ENCODE results near the gene SLC12A4.
A peak's percentile ranks its signal among the peaks of the same experiment; 100 is the strongest.
"Not testable (repeated sequence)": the region's sequence is repeated elsewhere in the genome, so short reads cannot be mapped to it uniquely, and the experiment has no call there.

SLC12A4 gene

GRCh38 chr16:67943256-67943618 is 25.2 kb downstream of the SLC12A4 start:
- Mint-ChIP-seq H3K9me3 (no peaks in the 10 kb centered on the region), H3K36me3 (ENCODE audit: low read depth) (peaks cover 2% of the 10 kb centered on the region), H3K4me3 (no peak overlapping the region), H3K27ac (no peak overlapping the region), H3K4me1 (peaks cover 26% of the 10 kb centered on the region), H3K27me3 (no peaks in the 10 kb centered on the region)
- ATAC-seq (no peak), DNase-seq (no peak)

- H3K4me1 Mint-ChIP-seq: peaks cover 26% of the 10 kb centered on the region
- H3K9me3 Mint-ChIP-seq: no peaks in the 10 kb centered on the region
- H3K27me3 Mint-ChIP-seq: no peaks in the 10 kb centered on the region
- H3K36me3 Mint-ChIP-seq (ENCODE audit: low read depth): peaks cover 2% of the 10 kb centered on the region
- DNase-seq (no peak), ATAC-seq (no peak)
- H3K4me3 Mint-ChIP-seq: no peak overlapping the region
- no peak overlapping the region for H3K27ac Mint-ChIP-seq
These were observed 25.8 kb downstream of the SLC12A4 start for GRCh38 chr16:67942510-67943255.

GRCh38 chr16:67942200-67942509 is 26.3 kb downstream of the SLC12A4 start:
- ATAC-seq (peak; percentile 30), DNase-seq (peak; percentile 42)
- H3K36me3 Mint-ChIP-seq (ENCODE audit: low read depth): peaks cover 4% of the 10 kb centered on the region
- no peak overlapping the region for H3K27ac Mint-ChIP-seq
- H3K9me3 Mint-ChIP-seq: no peaks in the 10 kb centered on the region
- H3K4me1 Mint-ChIP-seq: peaks cover 29% of the 10 kb centered on the region
- H3K4me3 Mint-ChIP-seq: no peak overlapping the region
- no peaks in the 10 kb centered on the region for H3K27me3 Mint-ChIP-seq

GRCh38 chr16:67941469-67942199 is 26.8 kb downstream of the SLC12A4 start:
- peaks cover 7% of the 10 kb centered on the region for H3K36me3 Mint-ChIP-seq (ENCODE audit: low read depth)
- no peak for ATAC-seq

GRCh38 chr16:67940446-67941089 is 27.9 kb downstream of the SLC12A4 start:
- peaks cover 34% of the 10 kb centered on the region for H3K4me1 Mint-ChIP-seq
- H3K9me3 Mint-ChIP-seq: no peaks in the 10 kb centered on the region
- H3K27ac Mint-ChIP-seq: peak overlapping the region; percentile 78
- H3K36me3 Mint-ChIP-seq (ENCODE audit: low read depth): peaks cover 17% of the 10 kb centered on the region
- H3K4me3 Mint-ChIP-seq: peak overlapping the region; percentile 29
- H3K27me3 Mint-ChIP-seq: no peaks in the 10 kb centered on the region
- DNase-seq: no peak
- ATAC-seq: no peak

More at GRCh38 chr16:67941469-67942199, 26.8 kb downstream of the SLC12A4 start:
- no peak overlapping the region for H3K4me3 Mint-ChIP-seq
- no peaks in the 10 kb centered on the region for H3K9me3 Mint-ChIP-seq
- no peaks in the 10 kb centered on the region for H3K27me3 Mint-ChIP-seq
- H3K27ac Mint-ChIP-seq: peak overlapping the region; percentile 60
- peaks cover 34% of the 10 kb centered on the region for H3K4me1 Mint-ChIP-seq
- no peak for DNase-seq

GRCh38 chr16:67939507-67940445 is 28.7 kb downstream of the SLC12A4 start:
- peaks cover 42% of the 10 kb centered on the region for H3K4me1 Mint-ChIP-seq
- peak; percentile 33 for ATAC-seq
- peak overlapping the region; percentile 29 for H3K4me3 Mint-ChIP-seq

GRCh38 chr16:67937713-67938112 is 30.7 kb downstream of the SLC12A4 start:
- not testable (repeated sequence) for H3K27me3 Mint-ChIP-seq, ATAC-seq, H3K9me3 Mint-ChIP-seq, DNase-seq
- peak overlapping the region; percentile 100 for H3K27ac Mint-ChIP-seq
- peaks cover 49% of the 10 kb centered on the region for H3K4me1 Mint-ChIP-seq
- H3K4me3 Mint-ChIP-seq: peak overlapping the region; percentile 100
- H3K36me3 Mint-ChIP-seq (ENCODE audit: low read depth): peaks cover 37% of the 10 kb centered on the region

More at GRCh38 chr16:67939507-67940445, 28.7 kb downstream of the SLC12A4 start:
- no peaks in the 10 kb centered on the region for H3K9me3 Mint-ChIP-seq
- H3K27me3 Mint-ChIP-seq: no peaks in the 10 kb centered on the region
- H3K36me3 Mint-ChIP-seq (ENCODE audit: low read depth): peaks cover 24% of the 10 kb centered on the region
- peak; percentile 74 for DNase-seq
- H3K27ac Mint-ChIP-seq: peak overlapping the region; percentile 78

GRCh38 chr16:67936880-67937605 is 31.4 kb downstream of the SLC12A4 start:
- Mint-ChIP-seq H3K27ac (peak overlapping the region; percentile 100), H3K27me3 (no peaks in the 10 kb centered on the region), H3K36me3 (ENCODE audit: low read depth) (peaks cover 40% of the 10 kb centered on the region), H3K4me1 (peaks cover 47% of the 10 kb centered on the region), H3K9me3 (no peaks in the 10 kb centered on the region), H3K4me3 (peak overlapping the region; percentile 100)
- ATAC-seq (peak; percentile 44), DNase-seq (peak; percentile 74)

- Mint-ChIP-seq H3K9me3 (no peaks in the 10 kb centered on the region), H3K4me3 (peak within 1 kb of the TSS; percentile 100), H3K36me3 (ENCODE audit: low read depth) (peaks cover 41% of the 10 kb centered on the region), H3K27ac (peak within 1 kb of the TSS; percentile 100), H3K4me1 (peaks cover 41% of the 10 kb centered on the region), H3K27me3 (no peaks in the 10 kb centered on the region)
- DNase-seq (peak; percentile 61), ATAC-seq (peak; percentile 11)
These were observed 32.1 kb downstream of the SLC12A4 start, which contains the start of gene PSMB10 for GRCh38 chr16:67936124-67936879. PSMB10 (minus strand) TSS chr16:67936850; CDS start chr16:67936749, 101 bp downstream.

GRCh38 chr16:67935402-67936123 is 32.9 kb downstream of the SLC12A4 start:
- H3K36me3 Mint-ChIP-seq (ENCODE audit: low read depth): peaks cover 41% of the 10 kb centered on the region
- ATAC-seq: peak; percentile 91
- H3K27ac Mint-ChIP-seq: peak overlapping the region; percentile 100
- peak overlapping the region; percentile 100 for H3K4me3 Mint-ChIP-seq
- H3K9me3 Mint-ChIP-seq: no peaks in the 10 kb centered on the region
- H3K4me1 Mint-ChIP-seq: peaks cover 41% of the 10 kb centered on the region
- H3K27me3 Mint-ChIP-seq: no peaks in the 10 kb centered on the region
- peak; percentile 96 for DNase-seq

GRCh38 chr16:67935101-67935401 is 33.4 kb downstream of the SLC12A4 start:
- DNase-seq (no peak), ATAC-seq (no peak)
- peak overlapping the region; percentile 100 for H3K4me3 Mint-ChIP-seq
- peak overlapping the region; percentile 100 for H3K27ac Mint-ChIP-seq
- peaks cover 41% of the 10 kb centered on the region for H3K36me3 Mint-ChIP-seq (ENCODE audit: low read depth)
- peaks cover 36% of the 10 kb centered on the region for H3K4me1 Mint-ChIP-seq
- H3K27me3 Mint-ChIP-seq: no peaks in the 10 kb centered on the region
- no peaks in the 10 kb centered on the region for H3K9me3 Mint-ChIP-seq

GRCh38 chr16:67934306-67935100 is 33.9 kb downstream of the SLC12A4 start:
- Mint-ChIP-seq H3K4me3 (peak overlapping the region; percentile 100), H3K9me3 (no peaks in the 10 kb centered on the region), H3K4me1 (peaks cover 31% of the 10 kb centered on the region), H3K36me3 (ENCODE audit: low read depth) (peaks cover 41% of the 10 kb centered on the region), H3K27me3 (no peaks in the 10 kb centered on the region), H3K27ac (peak overlapping the region; percentile 100)
- DNase-seq (no peak), ATAC-seq (no peak)

Measured in activated naive CD8-positive, alpha-beta T cell treated with anti-CD3 and anti-CD28 coated beads, Interleukin-2, amount 50 U/mL, for 24 hours (primary cell).